ENCODE measurements around the gene DECR2. TPM values are rescaled to one million over a fixed set of nuclear protein-coding genes. Genes with fewer than 3 reads are reported as not detected.
"Not testable (repeated sequence)": the region's sequence is repeated elsewhere in the genome, so short reads cannot be mapped to it uniquely, and the experiment has no call there.

The DECR2 gene
- total RNA-seq, 2 donors from 2014 or later = 7.5 to 9.0 TPM

- H3K36me3 Mint-ChIP-seq (ENCODE audit: low read depth) = peaks cover 4% of the 10 kb centered on the region
- ATAC-seq (no peak), DNase-seq (no peak)
- H3K9me3 ChIP-seq (ENCODE audit: control insufficient read depth, low read length, poor library complexity, severe bottlenecking) = no peaks in the 10 kb centered on the region
- H3K4me3 Mint-ChIP-seq = peak overlapping the region; percentile 92
- peaks cover 12% of the 10 kb centered on the region for H3K4me1 Mint-ChIP-seq
- peak overlapping the region; percentile 92 for H3K27ac Mint-ChIP-seq
- H3K27me3 Mint-ChIP-seq = no peaks in the 10 kb centered on the region
These were observed 22.9 kb upstream of the DECR2 start for GRCh38 chr16:378821-379182.

GRCh38 chr16:379183-379960 is 22.3 kb upstream of the DECR2 start:
- H3K4me3 Mint-ChIP-seq = peak overlapping the region; percentile 92
- ATAC-seq = no peak

GRCh38 chr16:379961-380761 is 21.5 kb upstream of the DECR2 start:
- no peak for DNase-seq
- H3K4me3 Mint-ChIP-seq = peak overlapping the region; percentile 92

More at GRCh38 chr16:379183-379960, 22.3 kb upstream of the DECR2 start:
- Mint-ChIP-seq H3K27ac (peak overlapping the region; percentile 92), H3K4me1 (peaks cover 12% of the 10 kb centered on the region), H3K27me3 (no peaks in the 10 kb centered on the region), H3K36me3 (ENCODE audit: low read depth) (peaks cover 4% of the 10 kb centered on the region)
- H3K9me3 ChIP-seq (ENCODE audit: control insufficient read depth, low read length, poor library complexity, severe bottlenecking) = no peaks in the 10 kb centered on the region
- no peak for DNase-seq

GRCh38 chr16:380762-381011 is 21.0 kb upstream of the DECR2 start:
- Mint-ChIP-seq H3K27me3 (no peaks in the 10 kb centered on the region), H3K27ac (peak overlapping the region; percentile 92), H3K4me1 (peaks cover 12% of the 10 kb centered on the region), H3K4me3 (peak overlapping the region; percentile 92), H3K36me3 (ENCODE audit: low read depth) (peaks cover 4% of the 10 kb centered on the region)
- H3K9me3 ChIP-seq (ENCODE audit: control insufficient read depth, low read length, poor library complexity, severe bottlenecking) = no peaks in the 10 kb centered on the region
- ATAC-seq (no peak), DNase-seq (no peak)

More at GRCh38 chr16:379961-380761, 21.5 kb upstream of the DECR2 start:
- Mint-ChIP-seq H3K4me1 (peaks cover 12% of the 10 kb centered on the region), H3K27me3 (no peaks in the 10 kb centered on the region), H3K36me3 (ENCODE audit: low read depth) (peaks cover 4% of the 10 kb centered on the region), H3K27ac (peak overlapping the region; percentile 92)
- ATAC-seq = peak; percentile 48
- H3K9me3 ChIP-seq (ENCODE audit: control insufficient read depth, low read length, poor library complexity, severe bottlenecking) = no peaks in the 10 kb centered on the region

GRCh38 chr16:381012-381788 is 20.5 kb upstream of the DECR2 start:
- peaks cover 13% of the 10 kb centered on the region for H3K4me1 Mint-ChIP-seq
- peak overlapping the region; percentile 92 for H3K4me3 Mint-ChIP-seq
- no peaks in the 10 kb centered on the region for H3K27me3 Mint-ChIP-seq
- H3K36me3 Mint-ChIP-seq (ENCODE audit: low read depth) = peaks cover 4% of the 10 kb centered on the region
- peak overlapping the region; percentile 92 for H3K27ac Mint-ChIP-seq
- DNase-seq (peak in 1 of 3 donors; percentile 40), ATAC-seq (peak; percentile 44)
- H3K9me3 ChIP-seq (ENCODE audit: control insufficient read depth, low read length, poor library complexity, severe bottlenecking) = no peaks in the 10 kb centered on the region

- peak within 1 kb of the TSS; percentile 92 for H3K27ac Mint-ChIP-seq
- H3K36me3 Mint-ChIP-seq (ENCODE audit: low read depth) = peaks cover 4% of the 10 kb centered on the region
- H3K27me3 Mint-ChIP-seq = no peaks in the 10 kb centered on the region
- H3K4me3 Mint-ChIP-seq = peak within 1 kb of the TSS; percentile 92
- no peaks in the 10 kb centered on the region for H3K9me3 ChIP-seq (ENCODE audit: control insufficient read depth, low read length, poor library complexity, severe bottlenecking)
- ATAC-seq = peak; percentile 67
- peaks cover 14% of the 10 kb centered on the region for H3K4me1 Mint-ChIP-seq
- DNase-seq = peak; percentile 46 to 78 (median 67)
These were observed 19.6 kb upstream of the DECR2 start, which contains the start of gene PGAP6 for GRCh38 chr16:381789-382717. TSS of gene PGAP6 (minus strand) at chr16:381978. CDS start at chr16:381821, 157 bp downstream.

GRCh38 chr16:383326-384051 is 18.2 kb upstream of the DECR2 start:
- peak in 1 of 3 donors; percentile 44 for DNase-seq
- H3K9me3 ChIP-seq (ENCODE audit: control insufficient read depth, low read length, poor library complexity, severe bottlenecking) = no peaks in the 10 kb centered on the region
- Mint-ChIP-seq H3K36me3 (ENCODE audit: low read depth) (peaks cover 4% of the 10 kb centered on the region), H3K4me1 (peaks cover 14% of the 10 kb centered on the region), H3K27me3 (no peaks in the 10 kb centered on the region), H3K4me3 (peak overlapping the region; percentile 92), H3K27ac (peak overlapping the region; percentile 90)
- peak; percentile 44 for ATAC-seq

GRCh38 chr16:386641-387156 is 15.0 kb upstream of the DECR2 start:
- Mint-ChIP-seq H3K27ac (no peak overlapping the region), H3K4me3 (no peak overlapping the region), H3K4me1 (peaks cover 8% of the 10 kb centered on the region), H3K27me3 (no peaks in the 10 kb centered on the region), H3K36me3 (ENCODE audit: low read depth) (no peaks in the 10 kb centered on the region)
- no peak for ATAC-seq
- no peaks in the 10 kb centered on the region for H3K9me3 ChIP-seq (ENCODE audit: control insufficient read depth, low read length, poor library complexity, severe bottlenecking)
- no peak for DNase-seq

GRCh38 chr16:387761-388666 is 13.7 kb upstream of the DECR2 start:
- ATAC-seq; H3K36me3 Mint-ChIP-seq (ENCODE audit: low read depth); H3K4me1 Mint-ChIP-seq; DNase-seq; H3K4me3 Mint-ChIP-seq; H3K27me3 Mint-ChIP-seq; H3K9me3 ChIP-seq (ENCODE audit: control insufficient read depth, low read length, poor library complexity, severe bottlenecking): not testable (repeated sequence)
- H3K27ac Mint-ChIP-seq = peak overlapping the region; percentile 65

- H3K27me3 Mint-ChIP-seq = no peaks in the 10 kb centered on the region
- ATAC-seq (no peak), DNase-seq (no peak)
- H3K4me1 Mint-ChIP-seq = peaks cover 2% of the 10 kb centered on the region
- no peaks in the 10 kb centered on the region for H3K9me3 ChIP-seq (ENCODE audit: control insufficient read depth, low read length, poor library complexity, severe bottlenecking)
- no peaks in the 10 kb centered on the region for H3K36me3 Mint-ChIP-seq (ENCODE audit: low read depth)
- no peak overlapping the region for H3K4me3 Mint-ChIP-seq
- peak overlapping the region; percentile 65 for H3K27ac Mint-ChIP-seq
These were observed 12.3 kb upstream of the DECR2 start for GRCh38 chr16:389352-389751.

GRCh38 chr16:391885-392335 is 9.8 kb upstream of the DECR2 start:
- DNase-seq = peak in 2 of 3 donors; percentile 41 to 64
- peaks cover 7% of the 10 kb centered on the region for H3K4me1 Mint-ChIP-seq
- no peak overlapping the region for H3K4me3 Mint-ChIP-seq
- no peaks in the 10 kb centered on the region for H3K27me3 Mint-ChIP-seq
- no peak overlapping the region for H3K27ac Mint-ChIP-seq
- ATAC-seq = peak; percentile 89
- H3K9me3 ChIP-seq (ENCODE audit: control insufficient read depth, low read length, poor library complexity, severe bottlenecking) = no peaks in the 10 kb centered on the region
- H3K36me3 Mint-ChIP-seq (ENCODE audit: low read depth) = no peaks in the 10 kb centered on the region
